Brain microvascular endothelial cell (primary cell): Measurements from ENCODE around the gene DOCK3.

Experiments
- DNase-seq: peaks from one replicate; pipeline ENCODE4 v3.0.0-alpha.2; 2020
- H3K27ac ChIP-seq: fragments of 250-450 bp; sonication (Bioruptor Pico); 2 replicates; pipeline ENCODE4 v1.5.1; 2020; ENCODE audit warnings: mild to moderate bottlenecking, moderate library complexity
- H3K27me3 ChIP-seq: fragments of 250-450 bp; sonication (Bioruptor Pico); replicated peaks from 2 replicates; pipeline ENCODE4 v1.5.1; 2020; ENCODE audit warnings: mild to moderate bottlenecking
- H3K36me3 ChIP-seq: fragments of 250-450 bp; sonication (Bioruptor Pico); replicated peaks from 2 replicates; pipeline ENCODE4 v1.5.1; 2020; ENCODE audit warnings: mild to moderate bottlenecking
- H3K4me3 ChIP-seq: 2 replicates; pipeline ENCODE4 v1.5.1; 2011; ENCODE audit warnings: low read depth, mild to moderate bottlenecking, control low read depth, low read length, moderate library complexity
- CTCF ChIP-seq: IDR thresholded peaks from 2 replicates; pipeline ENCODE4 v1.5.1; 2011; ENCODE audit warnings: low read depth, mild to moderate bottlenecking, moderate library complexity, low read length, control low read depth, inconsistent platforms; ENCODE audit errors: missing control alignments
- in situ Hi-C: cut with HindIII; loops from 2 replicates; pipeline ENCODE4 v1.10.0; 2017; ENCODE audit warnings: low sequenced_read_pairs, low pct_ligation_motif_present

DOCK3 gene

DNA sequence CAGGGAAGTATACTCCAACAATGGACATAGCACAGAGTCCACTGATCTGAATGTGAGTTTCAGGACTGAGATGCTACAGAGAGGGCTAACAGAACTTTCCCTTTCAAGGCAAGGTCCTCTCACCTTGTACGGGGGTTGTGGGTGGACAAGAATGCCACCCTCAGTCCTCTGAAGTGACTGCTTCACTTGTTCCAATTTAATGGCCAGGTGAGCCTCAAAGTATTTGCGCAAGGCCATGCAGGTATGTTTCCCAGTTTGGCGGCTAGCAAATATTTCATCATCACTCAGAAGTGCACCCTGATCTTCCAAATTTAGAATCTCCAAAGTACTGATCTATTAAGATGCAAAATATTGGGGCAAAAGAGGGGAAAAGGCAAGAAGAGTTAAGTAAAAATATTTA is 754.4 kb downstream of the DOCK3 start:
- peaks cover 11% of the 10 kb centered on the region for H3K36me3 ChIP-seq
- in situ Hi-C loops, result no loop called here

More for the DNA sequence above, 754.4 kb downstream of the DOCK3 start:
- no peak for DNase-seq
- H3K4me3 ChIP-seq, result no peak overlapping the region
- H3K27ac ChIP-seq, result no peak overlapping the region
- H3K27me3 ChIP-seq, result no peaks in the 10 kb centered on the region
- TF ChIP-seq CTCF, result no peak
